ENCODE data around the gene CYFIP2.

DNA sequence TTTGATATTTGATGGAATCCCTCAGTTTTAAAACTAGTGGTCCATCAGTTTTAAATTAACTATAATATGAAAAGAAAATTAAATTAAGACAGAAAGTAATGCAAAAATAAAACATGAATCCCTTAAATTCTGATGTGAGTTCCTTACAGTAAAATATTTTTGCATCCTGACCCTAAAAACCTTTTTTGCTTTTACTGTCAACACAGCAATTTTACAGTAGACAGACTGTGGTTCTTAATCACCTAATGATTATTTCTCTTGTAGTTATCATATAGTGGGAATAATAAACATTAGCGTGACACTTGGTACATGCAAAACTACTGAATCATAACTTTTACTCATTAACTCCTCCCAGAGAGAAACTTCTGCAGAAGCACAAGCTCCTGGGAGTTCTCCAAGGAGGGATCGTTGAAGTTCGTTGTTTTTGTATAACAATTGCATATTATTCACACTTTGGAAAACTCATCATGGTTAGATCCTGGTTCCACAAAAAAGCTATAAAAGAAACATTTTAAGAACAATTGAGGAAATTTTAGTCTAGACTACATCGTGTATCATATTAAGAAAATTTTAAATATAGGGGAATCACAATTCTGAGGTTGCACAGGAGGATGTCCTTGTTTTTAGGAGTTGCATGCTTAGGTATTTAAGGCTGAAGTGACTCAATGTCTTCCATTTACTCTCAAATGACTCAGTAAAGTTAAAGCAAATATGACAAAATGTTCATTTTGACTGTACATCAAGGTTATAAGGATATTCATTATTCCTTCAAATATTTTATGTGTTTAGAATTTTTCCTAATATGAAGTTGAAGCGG is 105.9 kb downstream of the CYFIP2 start:
- TF ChIP-seq, protein P1, sequence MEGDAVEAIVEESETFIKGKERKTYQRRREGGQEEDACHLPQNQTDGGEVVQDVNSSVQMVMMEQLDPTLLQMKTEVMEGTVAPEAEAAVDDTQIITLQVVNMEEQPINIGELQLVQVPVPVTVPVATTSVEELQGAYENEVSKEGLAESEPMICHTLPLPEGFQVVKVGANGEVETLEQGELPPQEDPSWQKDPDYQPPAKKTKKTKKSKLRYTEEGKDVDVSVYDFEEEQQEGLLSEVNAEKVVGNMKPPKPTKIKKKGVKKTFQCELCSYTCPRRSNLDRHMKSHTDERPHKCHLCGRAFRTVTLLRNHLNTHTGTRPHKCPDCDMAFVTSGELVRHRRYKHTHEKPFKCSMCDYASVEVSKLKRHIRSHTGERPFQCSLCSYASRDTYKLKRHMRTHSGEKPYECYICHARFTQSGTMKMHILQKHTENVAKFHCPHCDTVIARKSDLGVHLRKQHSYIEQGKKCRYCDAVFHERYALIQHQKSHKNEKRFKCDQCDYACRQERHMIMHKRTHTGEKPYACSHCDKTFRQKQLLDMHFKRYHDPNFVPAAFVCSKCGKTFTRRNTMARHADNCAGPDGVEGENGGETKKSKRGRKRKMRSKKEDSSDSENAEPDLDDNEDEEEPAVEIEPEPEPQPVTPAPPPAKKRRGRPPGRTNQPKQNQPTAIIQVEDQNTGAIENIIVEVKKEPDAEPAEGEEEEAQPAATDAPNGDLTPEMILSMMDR (IDR thresholded peaks at IDR 0.05): no peak
- no peak for TF ChIP-seq POLR2AphosphoS5 (IDR thresholded peaks at IDR 0.05; ENCODE audit: insufficient read depth in 1 of 2, low read depth in 1 of 2)
